DND-41 (cell line): ENCODE data around the gene RAMP2.

Experiments used
- ATAC-seq: fragments of 200-7000 bp; cut with Tn5 transposase; 3 replicates; pipeline ENCODE4 v1.9.1; 2021; ENCODE audit warnings: low read depth; ENCODE audit not compliant: insufficient read depth
- DNase-seq: peaks from one replicate; pipeline ENCODE4 v3.0.0-alpha.2; 2020
- H2AFZ ChIP-seq: 2 replicates; pipeline ENCODE4 v1.6.0; 2012; ENCODE audit warnings: low read depth, low read length
- H3K27ac ChIP-seq: 2 replicates; pipeline ENCODE4 v1.5.1; 2012; ENCODE audit warnings: low read length, inconsistent platforms
- H3K27me3 ChIP-seq: fragments of 200-600 bp; sonication (generic); 2 replicates; pipeline ENCODE4 v1.6.0; 2012; ENCODE audit warnings: low read length, mild to moderate bottlenecking, inconsistent platforms; ENCODE audit not compliant: insufficient read depth, poor library complexity
- H3K36me3 ChIP-seq: 2 replicates; pipeline ENCODE4 v1.5.1; 2012; ENCODE audit warnings: low read length, inconsistent platforms; ENCODE audit not compliant: insufficient read depth
- H3K4me1 ChIP-seq: 2 replicates; pipeline ENCODE4 v1.5.1; 2012; ENCODE audit warnings: mild to moderate bottlenecking, low read length; ENCODE audit not compliant: insufficient read depth
- H3K4me2 ChIP-seq: 2 replicates; pipeline ENCODE4 v1.6.0; 2012; ENCODE audit warnings: mild to moderate bottlenecking, moderate library complexity, low read length, inconsistent platforms; ENCODE audit not compliant: insufficient read depth
- H3K4me3 ChIP-seq, 2 experiments: fragments of 200-600 bp in 1 of 2; shearing (Covaris generic) in 1 of 2; 2 replicates each; pipeline ENCODE4 v1.5.1; 2012 to 2016; ENCODE audit warnings: inconsistent platforms in 2 of 2, low read length in 2 of 2, mild to moderate bottlenecking in 2 of 2, low read depth in 1 of 2, moderate library complexity in 1 of 2
- H3K79me2 ChIP-seq: 2 replicates; pipeline ENCODE4 v1.6.0; 2012; ENCODE audit warnings: low read length, inconsistent platforms; ENCODE audit not compliant: insufficient read depth
- H3K9ac ChIP-seq: 2 replicates; pipeline ENCODE4 v1.6.0; 2012; ENCODE audit warnings: low read depth, mild to moderate bottlenecking, inconsistent platforms, low read length, moderate library complexity
- H3K9me3 ChIP-seq: 2 replicates; pipeline ENCODE4 v1.5.1; 2012; ENCODE audit warnings: low read length, moderate library complexity, mild to moderate bottlenecking, inconsistent platforms; ENCODE audit not compliant: insufficient read depth, severe bottlenecking
- H4K20me1 ChIP-seq: 2 replicates; pipeline ENCODE4 v1.6.0; 2012; ENCODE audit warnings: low read length; ENCODE audit not compliant: insufficient read depth
- CTCF ChIP-seq: IDR thresholded peaks from 2 replicates; pipeline ENCODE4 v1.5.1; 2012; ENCODE audit warnings: borderline replicate concordance, low read length, moderate library complexity, mild to moderate bottlenecking; ENCODE audit not compliant: poor library complexity, severe bottlenecking; ENCODE audit errors: extremely low read depth
- EZH2 ChIP-seq: IDR thresholded peaks from 3 replicates; pipeline ENCODE4 v1.6.1; 2012; ENCODE audit warnings: borderline replicate concordance, low read depth, mild to moderate bottlenecking, moderate library complexity, low read length, inconsistent platforms; ENCODE audit not compliant: severe bottlenecking

Gene RAMP2

GRCh38 chr17:42754782-42755181 lies 6.2 kb upstream of the RAMP2 start:
- Histone ChIP-seq H3K4me1 (no peaks in the 10 kb centered on the region), H3K36me3 (no peaks in the 10 kb centered on the region), H4K20me1 (no peaks in the 10 kb centered on the region), H3K27me3 (peaks cover 23% of the 10 kb centered on the region), H3K27ac (no peak overlapping the region), H3K4me2 (no peak overlapping the region), H3K79me2 (no peaks in the 10 kb centered on the region), H3K9me3 (no peaks in the 10 kb centered on the region), H3K9ac (no peak overlapping the region), H2AFZ (no peak overlapping the region), H3K4me3 (no peak overlapping the region)
- DNase-seq (no peak), ATAC-seq (no peak)
- TF ChIP-seq EZH2 (no peak), CTCF (no peak)

DNA sequence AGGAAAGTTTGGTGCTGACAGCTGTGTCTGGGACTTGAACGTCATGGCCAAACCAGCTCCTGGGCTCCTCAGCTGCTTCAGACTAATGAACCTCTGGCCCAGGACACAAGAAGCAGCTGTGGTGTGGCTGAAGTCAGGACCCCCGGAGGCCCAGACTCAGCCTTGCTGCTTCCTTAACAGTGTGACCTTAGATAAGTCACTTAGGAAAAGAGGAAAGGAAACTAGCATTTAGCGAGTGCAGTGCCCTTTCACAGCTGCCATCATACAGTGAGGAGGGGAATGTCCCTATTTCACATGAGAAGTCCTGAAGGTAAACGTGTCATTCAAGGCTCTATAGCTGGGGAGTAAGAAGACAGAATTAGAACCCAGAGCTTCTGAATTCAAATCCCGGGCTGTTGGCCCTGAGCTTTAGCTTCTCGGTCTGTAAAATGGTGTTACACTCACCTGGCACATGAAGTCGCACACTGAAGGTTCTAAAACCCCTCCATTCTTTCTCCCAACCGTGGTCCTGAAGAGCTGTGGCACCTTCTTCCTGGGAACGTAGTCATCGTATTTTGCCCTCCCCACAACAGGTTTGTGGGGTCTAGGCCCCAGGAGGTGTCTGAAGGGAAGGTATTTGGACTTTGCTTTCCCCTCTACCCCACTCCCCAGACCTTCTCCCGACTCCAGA lies 910 bp upstream of the RAMP2 start:
- Histone ChIP-seq H3K36me3 (no peaks in the 10 kb centered on the region), H2AFZ (peak overlapping the region; percentile 65; the same call in 1 of the 2 replicates), H3K79me2 (no peaks in the 10 kb centered on the region), H3K4me3 (no peak overlapping the region), H3K9ac (no peak overlapping the region; the same call in 1 of the 2 replicates), H3K27me3 (peaks cover 36% of the 10 kb centered on the region), H3K4me1 (peaks cover 19% of the 10 kb centered on the region), H4K20me1 (no peaks in the 10 kb centered on the region), H3K27ac (no peak overlapping the region), H3K9me3 (no peaks in the 10 kb centered on the region), H3K4me2 (peak overlapping the region; percentile 74; the same call in 1 of the 2 replicates)
- no peak for DNase-seq
- ATAC-seq: no peak
- no peak for TF ChIP-seq CTCF
- TF ChIP-seq EZH2: no peak

- Histone ChIP-seq H3K4me3 (peak overlapping the region in 1 of 2 experiments; percentile 56; a peak in 2 of 4 replicates), H3K36me3 (no peaks in the 10 kb centered on the region), H3K27me3 (peaks cover 36% of the 10 kb centered on the region), H3K4me1 (peaks cover 19% of the 10 kb centered on the region), H4K20me1 (no peaks in the 10 kb centered on the region), H3K27ac (no peak overlapping the region), H3K9ac (peak overlapping the region; percentile 56), H3K9me3 (no peaks in the 10 kb centered on the region), H2AFZ (peak overlapping the region; percentile 65), H3K4me2 (peak overlapping the region; percentile 74), H3K79me2 (no peaks in the 10 kb centered on the region)
- no peak for ATAC-seq
- TF ChIP-seq CTCF (no peak), EZH2 (no peak)
- no peak for DNase-seq
These were observed 611 bp downstream of the RAMP2 start for GRCh38 chr17:42761638-42762037.
